Measurements from ENCODE around the gene LAMA2.

GRCh38 chr6:128889870-128890269 is 6.9 kb downstream of the LAMA2 start:
- TF ChIP-seq CTCF (IDR thresholded peaks at IDR 0.05 in 2 of 3, conservative IDR thresholded peaks at IDR 0.05 in 1 of 3; ENCODE audit: borderline replicate concordance in 1 of 3, insufficient read depth in 1 of 3, low read depth in 2 of 3, low read length in 2 of 3), result no peak
- no peak for TF ChIP-seq YY1 (IDR thresholded peaks at IDR 0.05; ENCODE audit: extremely low read depth, insufficient replicate concordance, low read depth, low read length)
- no peak for TF ChIP-seq POLR2A (IDR thresholded peaks at IDR 0.05; ENCODE audit: borderline replicate concordance, extremely low read depth, insufficient read depth, insufficient read length)
- TF ChIP-seq SIN3A (IDR thresholded peaks at IDR 0.05; ENCODE audit: low read depth), result no peak
- TF ChIP-seq ZNF274 (IDR thresholded peaks at IDR 0.05; ENCODE audit: low read depth, low read length), result no peak
- no peak for TF ChIP-seq POLR2AphosphoS5 (IDR thresholded peaks at IDR 0.05; ENCODE audit: low read depth, low read length)
